ENCODE measurements around the gene CASP10.
"Not testable (repeated sequence)": the region's sequence is repeated elsewhere in the genome, so short reads cannot be mapped to it uniquely, and the experiment has no call there.

Gene CASP10
- total RNA-seq = 27.2 to 134 (median 39.7) reads per million in 17 experiments

- DNase-seq = peak; percentile 77 to 89 (median 84)
These were observed at the start of gene CASP10 for GRCh38 chr2:201182650-201183364. Gene CASP10 (plus strand): TSS chr2:201183141. CDS start chr2:201185778, 2,637 bp downstream.

GRCh38 chr2:201135386-201135785 lies 47.6 kb upstream of the CASP10 start:
- DNase-seq = peak in 3 of 4 experiments; percentile 41 to 81 (median 63)

DNA sequence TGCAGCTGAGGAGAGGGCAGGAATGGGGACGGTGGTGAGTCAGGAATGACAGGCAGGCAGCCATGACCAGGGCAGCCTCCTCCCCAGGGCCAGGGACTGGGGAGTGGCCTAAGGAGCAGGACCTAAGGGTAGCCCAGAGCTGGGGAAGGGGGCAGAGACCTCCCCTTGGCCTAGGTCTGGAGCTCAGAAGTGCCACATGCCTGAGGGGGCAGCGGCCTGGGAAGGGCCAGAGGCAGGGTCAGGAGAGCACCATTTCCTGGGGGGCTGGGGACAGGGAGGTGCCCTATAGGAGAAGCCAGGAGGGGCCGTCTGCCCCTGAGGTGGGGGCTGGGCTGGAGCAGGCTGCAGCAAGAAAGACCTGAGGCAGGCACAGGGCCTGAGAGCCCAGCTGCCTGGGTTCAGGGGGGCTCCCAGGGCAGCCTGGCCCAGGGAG lies 46.0 kb upstream of the CASP10 start:
- DNase-seq = no peak

GRCh38 chr2:201137505-201138400 lies 45.2 kb upstream of the CASP10 start:
- DNase-seq = no peak

DNA sequence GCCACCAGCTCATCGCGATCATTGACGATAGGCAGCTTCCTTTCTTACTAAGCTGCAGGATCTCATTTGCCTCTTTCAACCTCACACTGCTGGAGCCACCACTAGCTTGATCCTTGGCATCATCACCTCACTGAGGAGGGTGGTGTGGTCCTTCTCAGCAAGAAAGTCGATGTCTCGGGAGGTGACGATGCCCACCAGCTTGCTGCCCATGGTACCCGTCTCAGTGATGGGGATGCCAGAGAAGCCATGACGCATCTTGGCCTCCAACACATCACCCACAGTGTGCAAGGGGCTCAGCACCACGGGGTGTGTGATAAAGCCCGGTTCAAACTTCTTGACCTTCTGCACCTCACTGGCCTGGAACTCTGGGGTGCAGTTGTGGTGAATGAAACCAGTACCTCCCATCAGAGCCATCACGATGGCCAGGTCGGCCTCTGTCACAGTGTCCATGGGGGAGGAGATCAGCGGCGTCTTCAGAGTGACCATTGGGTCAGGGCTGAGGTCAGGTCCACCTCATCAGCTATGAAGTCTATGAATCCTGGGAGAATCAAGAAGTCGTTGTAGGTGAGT lies 44.5 kb upstream of the CASP10 start:
- DNase-seq = no peak

- DNase-seq = not testable (repeated sequence)
These were observed 43.8 kb upstream of the CASP10 start for GRCh38 chr2:201138986-201139781.

DNA sequence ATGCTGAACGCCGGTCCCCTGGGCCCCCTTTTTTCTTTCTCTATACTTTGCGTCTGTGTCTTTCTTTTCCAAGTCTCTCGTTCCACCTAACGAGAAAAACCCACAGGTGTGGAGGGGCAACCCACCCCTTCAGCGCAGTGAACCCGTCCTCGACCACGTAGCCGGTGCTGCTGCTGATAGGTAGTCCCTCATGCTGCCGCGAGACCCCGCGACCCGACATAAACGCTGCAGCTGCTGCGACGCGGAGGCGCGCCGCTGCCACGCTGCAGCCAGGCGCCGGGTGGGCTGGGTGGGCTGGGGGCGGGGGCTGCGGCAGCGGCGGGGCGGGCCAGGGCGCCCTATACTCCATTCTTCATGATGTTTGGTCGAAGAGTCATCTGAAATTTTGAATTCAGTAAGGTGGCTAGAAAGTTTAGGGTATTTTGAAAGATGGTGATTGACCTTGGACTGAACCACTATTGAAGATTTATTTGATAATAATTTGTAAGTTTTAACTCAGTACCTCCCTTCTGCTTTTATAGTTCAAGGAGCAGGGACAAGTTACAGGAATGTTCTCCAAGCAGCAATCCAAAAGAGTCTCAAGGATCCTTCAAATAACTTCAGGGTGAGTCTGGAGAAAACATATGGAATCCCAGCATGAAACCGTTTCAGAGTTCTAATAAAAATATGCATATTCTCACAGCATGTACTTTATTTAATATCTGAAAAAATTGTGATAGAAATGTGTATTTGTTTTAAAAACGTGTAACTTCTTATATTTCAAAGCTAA lies 42.9 kb upstream of the CASP10 start:
- DNase-seq = no peak

GRCh38 chr2:201144101-201145051 lies 38.6 kb upstream of the CASP10 start:
- DNase-seq = no peak

DNA sequence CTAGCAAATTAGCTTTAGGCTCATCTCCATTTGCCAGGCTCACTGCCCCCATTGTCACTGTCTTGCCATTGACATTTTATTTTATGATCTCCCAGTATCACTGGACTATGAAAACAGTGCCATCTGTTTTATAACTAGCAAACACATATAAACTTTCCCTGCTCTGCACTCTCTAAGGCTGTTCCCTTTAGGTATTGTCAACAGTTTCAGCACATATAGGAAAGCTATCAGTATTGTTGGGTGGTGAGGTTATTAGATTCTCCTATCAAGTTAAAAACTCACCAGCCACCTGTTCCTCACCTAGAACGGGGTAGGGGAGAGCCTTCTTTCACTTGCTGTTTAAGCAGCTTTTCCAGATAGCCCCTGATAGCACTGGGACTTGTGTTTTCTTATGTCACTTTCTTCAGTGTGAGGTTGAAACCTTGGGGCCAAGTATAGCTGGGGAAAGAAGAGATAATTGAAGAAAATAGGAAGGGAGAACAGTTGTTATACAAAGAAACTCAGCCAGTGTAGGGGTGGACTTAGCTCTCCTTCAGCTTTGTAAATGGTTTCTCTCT lies 34.4 kb upstream of the CASP10 start:
- no peak for DNase-seq

- DNase-seq = peak; percentile 57 to 84 (median 72)
These were observed 33.7 kb upstream of the CASP10 start for GRCh38 chr2:201149064-201149820.

- DNase-seq = not testable (repeated sequence)
These were observed 33.1 kb upstream of the CASP10 start for GRCh38 chr2:201149821-201150165.

GRCh38 chr2:201150454-201151020 lies 32.4 kb upstream of the CASP10 start:
- no peak for DNase-seq

GRCh38 chr2:201151127-201151981 lies 31.6 kb upstream of the CASP10 start:
- DNase-seq = peak; percentile 48 to 90 (median 74)

GRCh38 chr2:201152517-201152916 lies 30.4 kb upstream of the CASP10 start:
- DNase-seq = no peak

- DNase-seq = no peak
These were observed 29.7 kb upstream of the CASP10 start for GRCh38 chr2:201152999-201153815.

GRCh38 chr2:201154615-201155399 lies 28.1 kb upstream of the CASP10 start:
- DNase-seq = peak in 3 of 4 experiments; percentile 52 to 67 (median 60)

All from suppressor macrophage (primary cell).